Suprapubic skin (tissue), 4 donors: ENCODE results near the gene CD1B. TPM values are rescaled to one million over a fixed set of nuclear protein-coding genes. Genes with fewer than 3 reads are reported as not detected.
A peak's percentile ranks its signal among the peaks of the same experiment; 100 is the strongest.
"Not testable (repeated sequence)": the region's sequence is repeated elsewhere in the genome, so short reads cannot be mapped to it uniquely, and the experiment has no call there.

Source experiments
- DNase-seq, 2 donors: peaks; one replicate each; pipeline ENCODE4 v3.0.0-alpha.2; 2019; ENCODE audit warnings: low spot score in 2 of 2
- H3K27ac ChIP-seq: fragments of 200-600 bp; sonication (generic); one replicate; pipeline ENCODE4 v1.5.1; 2019
- H3K27me3 ChIP-seq: fragments of 200-600 bp; sonication (generic); one replicate; pipeline ENCODE4 v1.5.1; 2019
- H3K36me3 ChIP-seq: fragments of 200-600 bp; sonication (generic); one replicate; pipeline ENCODE4 v1.5.1; 2019
- H3K4me1 ChIP-seq: fragments of 200-600 bp; sonication (generic); one replicate; pipeline ENCODE4 v1.5.1; 2019
- H3K4me3 ChIP-seq: fragments of 200-600 bp; sonication (generic); one replicate; pipeline ENCODE4 v1.5.1; 2019; ENCODE audit warnings: mild to moderate bottlenecking
- H3K9me3 ChIP-seq: fragments of 200-600 bp; sonication (generic); one replicate; pipeline ENCODE4 v1.5.1; 2019
- CTCF ChIP-seq, 2 donors: fragments of 200-600 bp in 1 of 2; fragments of 450-650 bp in 1 of 2; sonication (generic) in 1 of 2; IDR thresholded peaks; one replicate each; pipeline ENCODE4 v1.5.1; 2016 to 2019; ENCODE audit warnings: antibody characterized with exemption in 2 of 2, mild to moderate bottlenecking in 1 of 2, moderate library complexity in 1 of 2
- EP300 ChIP-seq: sonication (generic); formaldehyde crosslinking; IDR thresholded peaks from one replicate; pipeline ENCODE4 v1.6.1; 2017; ENCODE audit warnings: antibody characterized with exemption
- POLR2A ChIP-seq, 2 donors: fragments of 450-650 bp; IDR thresholded peaks; one replicate each; pipeline ENCODE4 v1.6.1; 2017; ENCODE audit warnings: antibody characterized with exemption in 2 of 2, mild to moderate bottlenecking in 2 of 2, moderate library complexity in 2 of 2
- POLR2AphosphoS5 ChIP-seq, 3 donors: sonication (generic); formaldehyde crosslinking; IDR thresholded peaks; one replicate each; pipeline ENCODE4 v1.6.1; 2017; ENCODE audit warnings: antibody characterized with exemption in 3 of 3
- WGBS: methylation state at CpG from one replicate; pipeline ENCODE4 v1.1.5; 2018; 5-methylcytosine and 5-hydroxymethylcytosine counted together
- total RNA-seq, 4 donors: library from RNA; depleted of rRNA; stranded (reverse); fragments of >200 nt; gene quantifications; one replicate each; pipeline ENCODE4 v1.1.0, GENCODE V29; 2016

CD1B gene
- total RNA-seq, 4 donors from 2014 or later: not detected

- 72% methylated on average over 4 of the region's 4 CpGs for WGBS
- no peak overlapping the region for H3K27ac ChIP-seq
Observed at GRCh38 chr1:158286487-158286886, 44.8 kb downstream of the CD1B start.

GRCh38 chr1:158285756-158286241, 45.5 kb downstream of the CD1B start:
- Histone ChIP-seq H3K36me3 (no peaks in the 10 kb centered on the region), H3K4me1 (no peaks in the 10 kb centered on the region), H3K9me3 (no peaks in the 10 kb centered on the region), H3K27me3 (no peaks in the 10 kb centered on the region), H3K4me3 (no peak overlapping the region), H3K27ac (no peak overlapping the region)
- DNase-seq: peak in 1 of 2 donors; percentile 74
- TF ChIP-seq CTCF (IDR thresholded peaks at IDR 0.05): no peak
- no peak for TF ChIP-seq EP300
- no peak for TF ChIP-seq POLR2A (IDR thresholded peaks at IDR 0.05)
- TF ChIP-seq POLR2AphosphoS5 (IDR thresholded peaks at IDR 0.05): no peak
- WGBS: 56% methylated on average over 7 of the region's 7 CpGs

More at GRCh38 chr1:158286487-158286886, 44.8 kb downstream of the CD1B start:
- no peaks in the 10 kb centered on the region for H3K27me3 ChIP-seq
- H3K9me3 ChIP-seq: no peaks in the 10 kb centered on the region
- TF ChIP-seq POLR2A (IDR thresholded peaks at IDR 0.05): no peak
- TF ChIP-seq CTCF (IDR thresholded peaks at IDR 0.05): no peak
- no peak for TF ChIP-seq EP300
- no peak for TF ChIP-seq POLR2AphosphoS5 (IDR thresholded peaks at IDR 0.05)
- DNase-seq: no peak
- H3K4me3 ChIP-seq: no peak overlapping the region
- no peaks in the 10 kb centered on the region for H3K36me3 ChIP-seq
- H3K4me1 ChIP-seq: no peaks in the 10 kb centered on the region

- WGBS: 65% methylated on average over 2 of the region's 2 CpGs
- TF ChIP-seq CTCF (IDR thresholded peaks at IDR 0.05) (no peak), POLR2AphosphoS5 (IDR thresholded peaks at IDR 0.05) (no peak), EP300 (no peak)
Observed at GRCh38 chr1:158283965-158284364, 47.4 kb downstream of the CD1B start.

GRCh38 chr1:158282421-158282820, 48.9 kb downstream of the CD1B start:
- not testable (repeated sequence) for H3K27ac ChIP-seq, H3K9me3 ChIP-seq, H3K27me3 ChIP-seq, DNase-seq, H3K36me3 ChIP-seq, H3K4me3 ChIP-seq, H3K4me1 ChIP-seq
- WGBS: 75% methylated on average over 2 of the region's 2 CpGs

More at GRCh38 chr1:158283965-158284364, 47.4 kb downstream of the CD1B start:
- no peaks in the 10 kb centered on the region for H3K9me3 ChIP-seq
- H3K36me3 ChIP-seq: no peaks in the 10 kb centered on the region
- DNase-seq: no peak
- H3K27ac ChIP-seq: no peak overlapping the region
- H3K4me1 ChIP-seq: no peaks in the 10 kb centered on the region
- H3K4me3 ChIP-seq: no peak overlapping the region
- H3K27me3 ChIP-seq: no peaks in the 10 kb centered on the region

Other genes starting within 250 kb of the CD1B start
- under 1 TPM in 2 of 4 donors, not detected in 2; 0.38 to 0.97 TPM for gene CD1D, start 150.6 kb downstream of the CD1B start, total RNA-seq
- gene CD1A, start 77.1 kb downstream of the CD1B start, total RNA-seq: 10 to 100 TPM; 15.0 to 21.5 (median 19.9) TPM
- 1 to 10 TPM; 3.9 to 8.6 (median 5.2) TPM for gene CD1C, start 41.6 kb downstream of the CD1B start, total RNA-seq
- gene CD1E, start 22.4 kb upstream of the CD1B start, total RNA-seq: 10 to 100 TPM in 1 of 4 donors, 1 to 10 TPM in 3; 4.9 to 10.5 (median 9.4) TPM
- gene OR10T2, start 67.9 kb upstream of the CD1B start, total RNA-seq: not detected
- not detected for gene OR10K2, start 94.7 kb upstream of the CD1B start, total RNA-seq
- not detected for gene OR10K1, start 130.3 kb upstream of the CD1B start, total RNA-seq
- gene OR10R2, start 140.7 kb upstream of the CD1B start, total RNA-seq: not detected
- not detected for gene OR6Y1, start 222.9 kb upstream of the CD1B start, total RNA-seq
- not detected for gene OR6P1, start 239.0 kb upstream of the CD1B start, total RNA-seq
- gene OR10X1, start 248.4 kb upstream of the CD1B start, total RNA-seq: not detected